ENCODE data around the gene ATF6. TPM values are rescaled to one million over a fixed set of nuclear protein-coding genes. Genes with fewer than 3 reads are reported as not detected.

ATF6 gene
- total RNA-seq, 3 donors from 2014 or later = 20.0 to 26.2 (median 24.8) TPM

- ATAC-seq (peak; percentile 23 to 46), DNase-seq (no peak)
- peak overlapping the region; percentile 90 for H3K4me3 Mint-ChIP-seq
- peaks cover 52% of the 10 kb centered on the region for H3K4me1 Mint-ChIP-seq (ENCODE audit: low read depth)
- H3K27me3 Mint-ChIP-seq (ENCODE audit: low read depth) = peaks cover 9% of the 10 kb centered on the region
- no peaks in the 10 kb centered on the region for H3K9me3 Mint-ChIP-seq
- no peaks in the 10 kb centered on the region for H3K36me3 Mint-ChIP-seq (ENCODE audit: insufficient read depth)
Measured at GRCh38 chr1:161727256-161727924, 38.7 kb upstream of the ATF6 start.

- ATAC-seq = no peak
- Mint-ChIP-seq H3K9me3 (no peaks in the 10 kb centered on the region), H3K4me1 (ENCODE audit: low read depth) (peaks cover 52% of the 10 kb centered on the region), H3K4me3 (peak overlapping the region; percentile 16), H3K27me3 (ENCODE audit: low read depth) (peaks cover 7% of the 10 kb centered on the region), H3K36me3 (ENCODE audit: insufficient read depth) (no peaks in the 10 kb centered on the region)
- no peak for DNase-seq
Measured at GRCh38 chr1:161728376-161729226, 37.5 kb upstream of the ATF6 start.

- peak overlapping the region; percentile 16 for H3K4me3 Mint-ChIP-seq
- peak; percentile 23 for DNase-seq
- H3K27me3 Mint-ChIP-seq (ENCODE audit: low read depth) = peaks cover 7% of the 10 kb centered on the region
- H3K4me1 Mint-ChIP-seq (ENCODE audit: low read depth) = peaks cover 49% of the 10 kb centered on the region
- ATAC-seq = peak; percentile 46 to 54
- H3K36me3 Mint-ChIP-seq (ENCODE audit: insufficient read depth) = no peaks in the 10 kb centered on the region
- H3K9me3 Mint-ChIP-seq = no peaks in the 10 kb centered on the region
Measured at GRCh38 chr1:161730050-161730564, 36.0 kb upstream of the ATF6 start.

GRCh38 chr1:161731241-161731640 lies 34.9 kb upstream of the ATF6 start:
- Mint-ChIP-seq H3K9me3 (no peaks in the 10 kb centered on the region), H3K27me3 (ENCODE audit: low read depth) (peaks cover 7% of the 10 kb centered on the region), H3K4me3 (no peak overlapping the region), H3K36me3 (ENCODE audit: insufficient read depth) (no peaks in the 10 kb centered on the region), H3K4me1 (ENCODE audit: low read depth) (peaks cover 46% of the 10 kb centered on the region)
- no peak for ATAC-seq
- no peak for DNase-seq

- Mint-ChIP-seq H3K4me1 (ENCODE audit: low read depth) (peaks cover 50% of the 10 kb centered on the region), H3K4me3 (no peak overlapping the region), H3K27me3 (ENCODE audit: low read depth) (peaks cover 7% of the 10 kb centered on the region), H3K9me3 (no peaks in the 10 kb centered on the region), H3K36me3 (ENCODE audit: insufficient read depth) (no peaks in the 10 kb centered on the region)
- DNase-seq (no peak), ATAC-seq (no peak)
Measured at GRCh38 chr1:161731981-161732718, 34.0 kb upstream of the ATF6 start.

- no peaks in the 10 kb centered on the region for H3K36me3 Mint-ChIP-seq (ENCODE audit: insufficient read depth)
- H3K4me1 Mint-ChIP-seq (ENCODE audit: low read depth) = peaks cover 40% of the 10 kb centered on the region
- no peak for ATAC-seq
- H3K27me3 Mint-ChIP-seq (ENCODE audit: low read depth) = peaks cover 7% of the 10 kb centered on the region
- DNase-seq = no peak
- no peak overlapping the region for H3K4me3 Mint-ChIP-seq
- no peaks in the 10 kb centered on the region for H3K9me3 Mint-ChIP-seq
Measured at GRCh38 chr1:161733526-161733925, 32.6 kb upstream of the ATF6 start.

GRCh38 chr1:161735837-161736236 lies 30.3 kb upstream of the ATF6 start:
- H3K27me3 Mint-ChIP-seq (ENCODE audit: low read depth) = peaks cover 7% of the 10 kb centered on the region
- ATAC-seq (no peak), DNase-seq (no peak)
- no peak overlapping the region for H3K4me3 Mint-ChIP-seq
- H3K9me3 Mint-ChIP-seq = no peaks in the 10 kb centered on the region
- peaks cover 35% of the 10 kb centered on the region for H3K4me1 Mint-ChIP-seq (ENCODE audit: low read depth)
- H3K36me3 Mint-ChIP-seq (ENCODE audit: insufficient read depth) = no peaks in the 10 kb centered on the region

GRCh38 chr1:161736335-161736969 lies 29.7 kb upstream of the ATF6 start:
- Mint-ChIP-seq H3K9me3 (no peaks in the 10 kb centered on the region), H3K4me1 (ENCODE audit: low read depth) (peaks cover 31% of the 10 kb centered on the region), H3K36me3 (ENCODE audit: insufficient read depth) (no peaks in the 10 kb centered on the region), H3K4me3 (no peak overlapping the region), H3K27me3 (ENCODE audit: low read depth) (peaks cover 6% of the 10 kb centered on the region)
- ATAC-seq (peak; percentile 23 to 38), DNase-seq (no peak)

GRCh38 chr1:161737625-161738024 lies 28.5 kb upstream of the ATF6 start:
- no peak overlapping the region for H3K4me3 Mint-ChIP-seq

GRCh38 chr1:161738627-161739287 lies 27.4 kb upstream of the ATF6 start:
- peak; percentile 26 for DNase-seq
- H3K9me3 Mint-ChIP-seq = no peaks in the 10 kb centered on the region
- peaks cover 34% of the 10 kb centered on the region for H3K4me1 Mint-ChIP-seq (ENCODE audit: low read depth)
- no peaks in the 10 kb centered on the region for H3K36me3 Mint-ChIP-seq (ENCODE audit: insufficient read depth)
- H3K27me3 Mint-ChIP-seq (ENCODE audit: low read depth) = peaks cover 4% of the 10 kb centered on the region
- peak; percentile 68 to 76 for ATAC-seq
- H3K4me3 Mint-ChIP-seq = no peak overlapping the region

More at GRCh38 chr1:161737625-161738024, 28.5 kb upstream of the ATF6 start:
- DNase-seq (no peak), ATAC-seq (no peak)
- H3K27me3 Mint-ChIP-seq (ENCODE audit: low read depth) = peaks cover 4% of the 10 kb centered on the region
- H3K9me3 Mint-ChIP-seq = no peaks in the 10 kb centered on the region
- H3K4me1 Mint-ChIP-seq (ENCODE audit: low read depth) = peaks cover 30% of the 10 kb centered on the region
- H3K36me3 Mint-ChIP-seq (ENCODE audit: insufficient read depth) = no peaks in the 10 kb centered on the region

- Mint-ChIP-seq H3K27me3 (ENCODE audit: low read depth) (peaks cover 4% of the 10 kb centered on the region), H3K36me3 (ENCODE audit: insufficient read depth) (no peaks in the 10 kb centered on the region), H3K9me3 (no peaks in the 10 kb centered on the region), H3K4me3 (no peak overlapping the region), H3K4me1 (ENCODE audit: low read depth) (peaks cover 44% of the 10 kb centered on the region)
- ATAC-seq (no peak), DNase-seq (no peak)
Measured at GRCh38 chr1:161739865-161740566, 26.1 kb upstream of the ATF6 start.

- ATAC-seq (no peak), DNase-seq (no peak)
- Mint-ChIP-seq H3K9me3 (no peaks in the 10 kb centered on the region), H3K4me3 (no peak overlapping the region), H3K27me3 (ENCODE audit: low read depth) (peaks cover 5% of the 10 kb centered on the region), H3K36me3 (ENCODE audit: insufficient read depth) (no peaks in the 10 kb centered on the region), H3K4me1 (ENCODE audit: low read depth) (peaks cover 46% of the 10 kb centered on the region)
Measured at GRCh38 chr1:161740921-161741320, 25.2 kb upstream of the ATF6 start.

- DNase-seq (no peak), ATAC-seq (no peak)
- Mint-ChIP-seq H3K27me3 (ENCODE audit: low read depth) (peaks cover 3% of the 10 kb centered on the region), H3K36me3 (ENCODE audit: insufficient read depth) (no peaks in the 10 kb centered on the region), H3K4me3 (no peak overlapping the region), H3K4me1 (ENCODE audit: low read depth) (peaks cover 43% of the 10 kb centered on the region), H3K9me3 (no peaks in the 10 kb centered on the region)
Measured at GRCh38 chr1:161743231-161743630, 22.9 kb upstream of the ATF6 start.

All from activated T-cell treated with anti-CD3 and anti-CD28 coated beads, Interleukin-2, amount 50 U/mL, for 4 hours (primary cell).